DOHH2 (cell line): ENCODE results near the gene MYL4.
A peak's percentile ranks its signal among the peaks of the same experiment; 100 is the strongest.

Experiments used
- H3F3A ChIP-seq: fragments of 200-600 bp; sonication (generic), shearing (Covaris generic); 2 replicates; pipeline ENCODE4 v1.6.0; 2016; ENCODE audit warnings: antibody characterized with exemption, mild to moderate bottlenecking; ENCODE audit not compliant: control insufficient read depth, insufficient read depth
- H3K27ac ChIP-seq: fragments of 200-600 bp; sonication (generic); 2 replicates; pipeline ENCODE4 v1.5.1; 2014; ENCODE audit warnings: low read depth, mild to moderate bottlenecking, low read length, moderate library complexity
- H3K27me3 ChIP-seq: fragments of 200-600 bp; sonication (generic); 2 replicates; pipeline ENCODE4 v1.6.1; 2014; ENCODE audit warnings: mild to moderate bottlenecking, low read length, mixed read lengths; ENCODE audit not compliant: control insufficient read depth
- H3K36me3 ChIP-seq: fragments of 200-600 bp; sonication (generic); 2 replicates; pipeline ENCODE4 v1.6.1; 2014; ENCODE audit warnings: mild to moderate bottlenecking, low read length, moderate library complexity, mixed read lengths; ENCODE audit not compliant: control insufficient read depth
- H3K4me1 ChIP-seq: fragments of 200-600 bp; sonication (generic); 2 replicates; pipeline ENCODE4 v1.6.1; 2014; ENCODE audit warnings: mild to moderate bottlenecking, low read length, mixed read lengths; ENCODE audit not compliant: control insufficient read depth
- H3K4me2 ChIP-seq: fragments of 200-600 bp; sonication (generic); 2 replicates; pipeline ENCODE4 v1.6.0; 2014; ENCODE audit warnings: mild to moderate bottlenecking, low read length, moderate library complexity
- H3K4me3 ChIP-seq: fragments of 200-600 bp; sonication (generic); 2 replicates; pipeline ENCODE4 v1.5.1; 2014; ENCODE audit warnings: mild to moderate bottlenecking, low read length, mixed read lengths
- H3K79me2 ChIP-seq: fragments of 200-600 bp; sonication (generic); 2 replicates; pipeline ENCODE4 v1.6.1; 2014; ENCODE audit warnings: mild to moderate bottlenecking, low read length, mixed read lengths; ENCODE audit not compliant: control insufficient read depth
- H3K9me2 ChIP-seq: fragments of 200-600 bp; sonication (generic); replicated peaks from 2 replicates; pipeline ENCODE4 v1.6.1; 2014; ENCODE audit warnings: mild to moderate bottlenecking, low read length, mixed read lengths; ENCODE audit not compliant: control insufficient read depth
- H3K9me3 ChIP-seq: fragments of 200-600 bp; sonication (generic); 2 replicates; pipeline ENCODE4 v1.6.1; 2014; ENCODE audit warnings: antibody characterized with exemption, low read length, mixed read lengths; ENCODE audit not compliant: control insufficient read depth, insufficient read depth
- H4K20me1 ChIP-seq: fragments of 200-600 bp; sonication (generic); 2 replicates; pipeline ENCODE4 v1.6.0; 2014; ENCODE audit warnings: low read depth, mild to moderate bottlenecking, antibody characterized with exemption, low read length, moderate library complexity; ENCODE audit not compliant: control insufficient read depth, insufficient read depth
- EZH2phosphoT487 ChIP-seq: fragments of 200-600 bp; sonication (generic); IDR thresholded peaks from 2 replicates; pipeline ENCODE4 v1.6.1; 2017; ENCODE audit warnings: borderline replicate concordance, mild to moderate bottlenecking, antibody characterized with exemption, low read length, moderate library complexity, mixed read lengths
- TF ChIP-seq, protein P1 (sequence below): fragments of 200-600 bp; sonication (generic); IDR thresholded peaks from one replicate; pipeline ENCODE4 v1.5.1; 2014; ENCODE audit warnings: antibody characterized with exemption, mild to moderate bottlenecking, low read depth, low read length; ENCODE audit not compliant: poor library complexity, severe bottlenecking

The MYL4 gene

GRCh38 chr17:47238321-47239010, 29.3 kb downstream of the MYL4 start:
- Histone ChIP-seq H3K27me3 (no peaks in the 10 kb centered on the region), H3K4me2 (no peak overlapping the region), H4K20me1 (no peaks in the 10 kb centered on the region), H3K27ac (no peak overlapping the region), H3K9me3 (peaks cover 20% of the 10 kb centered on the region), H3K4me1 (peaks cover 14% of the 10 kb centered on the region), H3K9me2 (no peaks in the 10 kb centered on the region), H3K4me3 (no peak overlapping the region), H3F3A (no peaks in the 10 kb centered on the region), H3K36me3 (no peaks in the 10 kb centered on the region), H3K79me2 (no peaks in the 10 kb centered on the region)
- TF ChIP-seq, protein P1, sequence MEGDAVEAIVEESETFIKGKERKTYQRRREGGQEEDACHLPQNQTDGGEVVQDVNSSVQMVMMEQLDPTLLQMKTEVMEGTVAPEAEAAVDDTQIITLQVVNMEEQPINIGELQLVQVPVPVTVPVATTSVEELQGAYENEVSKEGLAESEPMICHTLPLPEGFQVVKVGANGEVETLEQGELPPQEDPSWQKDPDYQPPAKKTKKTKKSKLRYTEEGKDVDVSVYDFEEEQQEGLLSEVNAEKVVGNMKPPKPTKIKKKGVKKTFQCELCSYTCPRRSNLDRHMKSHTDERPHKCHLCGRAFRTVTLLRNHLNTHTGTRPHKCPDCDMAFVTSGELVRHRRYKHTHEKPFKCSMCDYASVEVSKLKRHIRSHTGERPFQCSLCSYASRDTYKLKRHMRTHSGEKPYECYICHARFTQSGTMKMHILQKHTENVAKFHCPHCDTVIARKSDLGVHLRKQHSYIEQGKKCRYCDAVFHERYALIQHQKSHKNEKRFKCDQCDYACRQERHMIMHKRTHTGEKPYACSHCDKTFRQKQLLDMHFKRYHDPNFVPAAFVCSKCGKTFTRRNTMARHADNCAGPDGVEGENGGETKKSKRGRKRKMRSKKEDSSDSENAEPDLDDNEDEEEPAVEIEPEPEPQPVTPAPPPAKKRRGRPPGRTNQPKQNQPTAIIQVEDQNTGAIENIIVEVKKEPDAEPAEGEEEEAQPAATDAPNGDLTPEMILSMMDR: no peak
- TF ChIP-seq EZH2phosphoT487: no peak

GRCh38 chr17:47239619-47239966, 30.4 kb downstream of the MYL4 start:
- H4K20me1 ChIP-seq: no peaks in the 10 kb centered on the region
- H3K4me3 ChIP-seq: no peak overlapping the region
- peaks cover 20% of the 10 kb centered on the region for H3K9me3 ChIP-seq
- no peaks in the 10 kb centered on the region for H3F3A ChIP-seq
- no peaks in the 10 kb centered on the region for H3K9me2 ChIP-seq
- H3K36me3 ChIP-seq: no peaks in the 10 kb centered on the region
- H3K27ac ChIP-seq: no peak overlapping the region
- no peaks in the 10 kb centered on the region for H3K79me2 ChIP-seq
- peak overlapping the region; percentile 35; the same call in 1 of the 2 replicates for H3K4me2 ChIP-seq
- peaks cover 25% of the 10 kb centered on the region for H3K4me1 ChIP-seq
- no peaks in the 10 kb centered on the region for H3K27me3 ChIP-seq
- TF ChIP-seq, protein P1: no peak
- no peak for TF ChIP-seq EZH2phosphoT487

GRCh38 chr17:47239967-47240651, 31.0 kb downstream of the MYL4 start:
- no peaks in the 10 kb centered on the region for H3K9me2 ChIP-seq
- H3F3A ChIP-seq: no peaks in the 10 kb centered on the region
- H3K36me3 ChIP-seq: no peaks in the 10 kb centered on the region
- TF ChIP-seq EZH2phosphoT487: no peak
- TF ChIP-seq, protein P1: no peak
- no peaks in the 10 kb centered on the region for H3K27me3 ChIP-seq
- H3K4me1 ChIP-seq: peaks cover 27% of the 10 kb centered on the region
- H3K79me2 ChIP-seq: no peaks in the 10 kb centered on the region
- no peak overlapping the region for H3K27ac ChIP-seq
- peaks cover 20% of the 10 kb centered on the region for H3K9me3 ChIP-seq
- H4K20me1 ChIP-seq: no peaks in the 10 kb centered on the region
- no peak overlapping the region for H3K4me3 ChIP-seq
- H3K4me2 ChIP-seq: peak overlapping the region; percentile 35; the same call in 1 of the 2 replicates
